ENCODE results near the gene ATRIP.

DNA sequence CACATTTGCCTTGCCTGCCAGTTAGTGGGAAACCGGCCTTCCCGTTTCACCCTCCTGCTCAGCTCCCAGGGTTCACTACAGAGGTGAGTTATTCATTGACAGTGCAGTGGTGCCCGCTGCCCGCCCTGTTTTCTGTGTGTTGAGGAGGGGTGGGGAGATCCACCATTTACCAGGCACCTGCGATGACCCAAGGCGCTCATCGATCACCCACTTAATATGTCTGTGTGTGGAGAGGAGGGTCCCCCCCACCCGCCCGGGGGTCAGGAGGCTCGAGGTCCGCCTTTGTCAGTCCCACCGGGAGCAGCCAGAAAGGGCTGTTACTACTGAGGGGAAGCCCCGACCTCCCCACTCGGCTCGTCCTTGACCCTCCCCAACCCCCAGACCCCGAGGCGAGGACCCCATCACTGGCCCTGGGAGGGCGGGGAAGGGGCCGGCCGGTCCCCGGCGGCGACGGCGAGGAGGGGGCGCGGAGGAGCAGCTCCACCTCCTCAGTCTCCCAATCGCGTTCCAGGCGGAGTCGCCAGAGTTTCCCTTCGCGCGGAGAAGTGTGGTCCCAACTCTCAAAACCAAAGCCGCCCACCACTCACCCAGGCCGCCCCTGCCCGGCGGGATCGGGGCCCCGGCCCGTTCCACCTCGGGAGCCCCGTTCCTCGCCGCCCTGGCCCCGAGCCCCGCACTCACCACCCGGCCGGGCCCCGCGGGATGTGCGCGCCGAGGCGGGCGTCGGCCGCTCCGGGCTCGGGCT, 17.8 kb upstream of the ATRIP start:
- TF ChIP-seq RAD21 (IDR thresholded peaks at IDR 0.05; ENCODE audit: low read length) (no peak), FOXM1 (IDR thresholded peaks at IDR 0.05; ENCODE audit: low read depth) (no peak), MEF2A (IDR thresholded peaks at IDR 0.05; ENCODE audit: borderline replicate concordance, low read depth) (no peak), RFX5 (IDR thresholded peaks at IDR 0.05; ENCODE audit: low read length) (no peak), MXI1 (IDR thresholded peaks at IDR 0.05; ENCODE audit: low read depth, low read length) (no peak), NFIC (IDR thresholded peaks at IDR 0.05; ENCODE audit: borderline replicate concordance) (no peak)
- TF ChIP-seq, protein P1, sequence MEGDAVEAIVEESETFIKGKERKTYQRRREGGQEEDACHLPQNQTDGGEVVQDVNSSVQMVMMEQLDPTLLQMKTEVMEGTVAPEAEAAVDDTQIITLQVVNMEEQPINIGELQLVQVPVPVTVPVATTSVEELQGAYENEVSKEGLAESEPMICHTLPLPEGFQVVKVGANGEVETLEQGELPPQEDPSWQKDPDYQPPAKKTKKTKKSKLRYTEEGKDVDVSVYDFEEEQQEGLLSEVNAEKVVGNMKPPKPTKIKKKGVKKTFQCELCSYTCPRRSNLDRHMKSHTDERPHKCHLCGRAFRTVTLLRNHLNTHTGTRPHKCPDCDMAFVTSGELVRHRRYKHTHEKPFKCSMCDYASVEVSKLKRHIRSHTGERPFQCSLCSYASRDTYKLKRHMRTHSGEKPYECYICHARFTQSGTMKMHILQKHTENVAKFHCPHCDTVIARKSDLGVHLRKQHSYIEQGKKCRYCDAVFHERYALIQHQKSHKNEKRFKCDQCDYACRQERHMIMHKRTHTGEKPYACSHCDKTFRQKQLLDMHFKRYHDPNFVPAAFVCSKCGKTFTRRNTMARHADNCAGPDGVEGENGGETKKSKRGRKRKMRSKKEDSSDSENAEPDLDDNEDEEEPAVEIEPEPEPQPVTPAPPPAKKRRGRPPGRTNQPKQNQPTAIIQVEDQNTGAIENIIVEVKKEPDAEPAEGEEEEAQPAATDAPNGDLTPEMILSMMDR (IDR thresholded peaks at IDR 0.05) = no peak
- TF ChIP-seq, protein P2, sequence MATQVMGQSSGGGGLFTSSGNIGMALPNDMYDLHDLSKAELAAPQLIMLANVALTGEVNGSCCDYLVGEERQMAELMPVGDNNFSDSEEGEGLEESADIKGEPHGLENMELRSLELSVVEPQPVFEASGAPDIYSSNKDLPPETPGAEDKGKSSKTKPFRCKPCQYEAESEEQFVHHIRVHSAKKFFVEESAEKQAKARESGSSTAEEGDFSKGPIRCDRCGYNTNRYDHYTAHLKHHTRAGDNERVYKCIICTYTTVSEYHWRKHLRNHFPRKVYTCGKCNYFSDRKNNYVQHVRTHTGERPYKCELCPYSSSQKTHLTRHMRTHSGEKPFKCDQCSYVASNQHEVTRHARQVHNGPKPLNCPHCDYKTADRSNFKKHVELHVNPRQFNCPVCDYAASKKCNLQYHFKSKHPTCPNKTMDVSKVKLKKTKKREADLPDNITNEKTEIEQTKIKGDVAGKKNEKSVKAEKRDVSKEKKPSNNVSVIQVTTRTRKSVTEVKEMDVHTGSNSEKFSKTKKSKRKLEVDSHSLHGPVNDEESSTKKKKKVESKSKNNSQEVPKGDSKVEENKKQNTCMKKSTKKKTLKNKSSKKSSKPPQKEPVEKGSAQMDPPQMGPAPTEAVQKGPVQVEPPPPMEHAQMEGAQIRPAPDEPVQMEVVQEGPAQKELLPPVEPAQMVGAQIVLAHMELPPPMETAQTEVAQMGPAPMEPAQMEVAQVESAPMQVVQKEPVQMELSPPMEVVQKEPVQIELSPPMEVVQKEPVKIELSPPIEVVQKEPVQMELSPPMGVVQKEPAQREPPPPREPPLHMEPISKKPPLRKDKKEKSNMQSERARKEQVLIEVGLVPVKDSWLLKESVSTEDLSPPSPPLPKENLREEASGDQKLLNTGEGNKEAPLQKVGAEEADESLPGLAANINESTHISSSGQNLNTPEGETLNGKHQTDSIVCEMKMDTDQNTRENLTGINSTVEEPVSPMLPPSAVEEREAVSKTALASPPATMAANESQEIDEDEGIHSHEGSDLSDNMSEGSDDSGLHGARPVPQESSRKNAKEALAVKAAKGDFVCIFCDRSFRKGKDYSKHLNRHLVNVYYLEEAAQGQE (IDR thresholded peaks at IDR 0.05; ENCODE audit: low read depth, low read length) = no peak
